GM12891 (cell line): ENCODE results near the gene SMYD1.

Experiments used
- PAX5 ChIP-seq: IDR thresholded peaks from 2 replicates; pipeline ENCODE4 v1.6.1; 2011; ENCODE audit warnings: low read length, moderate library complexity, mild to moderate bottlenecking; ENCODE audit not compliant: insufficient read depth, severe bottlenecking
- POLR2A ChIP-seq: IDR thresholded peaks from 2 replicates; pipeline ENCODE4 v1.6.1; 2011; ENCODE audit warnings: low read depth, low read length, control low read depth
- POLR2AphosphoS5 ChIP-seq: IDR thresholded peaks from 2 replicates; pipeline ENCODE4 v1.6.1; 2011; ENCODE audit warnings: low read depth, low read length, control low read depth
- SPI1 ChIP-seq: IDR thresholded peaks from 2 replicates; pipeline ENCODE4 v1.6.1; 2011; ENCODE audit warnings: low read depth, low read length, control low read depth
- TAF1 ChIP-seq: IDR thresholded peaks from 2 replicates; pipeline ENCODE4 v1.6.1; 2011; ENCODE audit warnings: low read depth, low read length, control low read depth

GRCh38 chr2:88146590-88146989 lies 79.0 kb downstream of the SMYD1 start:
- TF ChIP-seq POLR2A (no peak), POLR2AphosphoS5 (no peak), PAX5 (no peak), SPI1 (no peak), TAF1 (no peak)
